ENCODE measurements around the gene ENPP5. TPM values are rescaled to one million over a fixed set of nuclear protein-coding genes. Genes with fewer than 3 reads are reported as not detected.

The ENPP5 gene
- total and polyA plus RNA-seq, 2 of the 4 experiments (the other 2 are of a cell fraction) = under 0.01 TPM; not detected in 1

GRCh38 chr6:46210294-46210693, 39.5 kb upstream of the ENPP5 start:
- H3K18ac ChIP-seq (ENCODE audit: low read depth, low read length) = no peak overlapping the region

More at GRCh38 chr6:46210294-46210693, 39.5 kb upstream of the ENPP5 start:
- Histone ChIP-seq H4K20me1 (ENCODE audit: insufficient read depth, low read length) (no peaks in the 10 kb centered on the region), H2BK5ac (ENCODE audit: low read depth, low read length, poor library complexity, severe bottlenecking) (no peak overlapping the region), H2BK15ac (ENCODE audit: low read depth, low read length) (no peak overlapping the region), H2BK120ac (ENCODE audit: low read depth, low read length) (no peak overlapping the region), H4K5ac (ENCODE audit: low read depth, low read length) (no peak overlapping the region), H3K9ac (ENCODE audit: low read depth, low read length) (no peak overlapping the region), H3K9me3 (ENCODE audit: control insufficient read depth, insufficient read depth, low read length) (no peaks in the 10 kb centered on the region), H2AK5ac (ENCODE audit: low read depth, low read length) (no peak overlapping the region), H4K91ac (ENCODE audit: insufficient read depth, low read depth, low read length) (no peak overlapping the region), H3K4me3 (ENCODE audit: insufficient read depth, low read depth, low read length) (no peak overlapping the region), H3K4me1 (ENCODE audit: control insufficient read depth, insufficient read depth, low read length) (no peaks in the 10 kb centered on the region), H2AFZ (replicated peaks; ENCODE audit: low read length, poor library complexity) (no peak overlapping the region), H3K4ac (ENCODE audit: low read depth, low read length) (no peak overlapping the region), H3K79me1 (ENCODE audit: low read depth in 1 of 2, low read length in 2 of 2) (no peaks in the 10 kb centered on the region), H3K23ac (ENCODE audit: low read depth, low read length) (no peak overlapping the region), H3K56ac (ENCODE audit: extremely low read depth, insufficient read depth, low read length) (no peak overlapping the region), H3K27me3 (ENCODE audit: control insufficient read depth, insufficient read depth, low read length) (no peaks in the 10 kb centered on the region), H3K27ac (ENCODE audit: insufficient read depth, low read length) (no peak overlapping the region), H3K14ac (replicated peaks; ENCODE audit: low read depth, low read length) (no peak overlapping the region), H3K9me1 (ENCODE audit: insufficient read depth, low read length) (no peaks in the 10 kb centered on the region), H3K36me3 (ENCODE audit: control insufficient read depth, insufficient read depth, low read length) (no peaks in the 10 kb centered on the region), H3K4me2 (ENCODE audit: low read depth, low read length) (no peak overlapping the region), H2AK9ac (replicated peaks; ENCODE audit: low read depth, low read length, poor library complexity) (no peak overlapping the region), H2BK20ac (ENCODE audit: low read depth, low read length) (no peak overlapping the region), H4K8ac (ENCODE audit: low read depth in 2 of 2, low read length in 2 of 2) (no peak overlapping the region)
- no TSS peak for BruUV-seq (replicated peaks)
- POLR2A ChIA-PET (ENCODE audit: unreplicated experiment) = no interaction called here
- CTCF ChIA-PET = no interaction called here
- in situ Hi-C loops (cut with MboI; ENCODE audit: low sequenced_read_pairs) = no loop called here
- intact Hi-C loops (cut with micrococcal nuclease) = no loop called here
- DNase-seq = no peak
- TF ChIP-seq RCOR1 (IDR thresholded peaks at IDR 0.05; ENCODE audit: insufficient replicate concordance, low read length) (no peak), POLR2A (IDR thresholded peaks at IDR 0.05; ENCODE audit: low read depth, low read length) (no peak), CTCF (conservative IDR thresholded peaks at IDR 0.05; ENCODE audit: low read depth, low read length) (no peak), CHD1 (IDR thresholded peaks at IDR 0.05; ENCODE audit: low read depth, low read length) (no peak), RFX5 (IDR thresholded peaks at IDR 0.05; ENCODE audit: low read depth, low read length) (no peak), MXI1 (IDR thresholded peaks at IDR 0.05; ENCODE audit: borderline replicate concordance, low read depth, low read length) (no peak), MAZ (IDR thresholded peaks at IDR 0.05; ENCODE audit: borderline replicate concordance, low read depth, low read length) (no peak), SMC3 (IDR thresholded peaks at IDR 0.05; ENCODE audit: low read depth, low read length) (no peak), MAFK (IDR thresholded peaks at IDR 0.05; ENCODE audit: low read depth, low read length) (no peak), RAD21 (IDR thresholded peaks at IDR 0.05; ENCODE audit: low read length) (no peak), USF2 (IDR thresholded peaks at IDR 0.05; ENCODE audit: low read depth, low read length) (no peak)
- no peak for ATAC-seq (ENCODE audit: low read depth)
- WGBS, 2 experiments (ENCODE audit: extremely low coverage in 2 of 2, insufficient read length in 1 of 2) = no CpG with 5 or more reads among the region's 5 CpGs
- dilution Hi-C loops (cut with HindIII; ENCODE audit: low sequenced_read_pairs, unreplicated experiment) = no loop called here
